ENCODE results near the gene ZBTB2. TPM values are rescaled to one million over a fixed set of nuclear protein-coding genes. Genes with fewer than 3 reads are reported as not detected.
"Not testable (repeated sequence)": the region's sequence is repeated elsewhere in the genome, so short reads cannot be mapped to it uniquely, and the experiment has no call there.

The ZBTB2 gene
- total and polyA plus RNA-seq, 10 donors: 11.0 to 19.1 (median 14.1) TPM

GRCh38 chr6:151317995-151318365, 73.4 kb downstream of the ZBTB2 start:
- intact Hi-C loops (cut with DNase I; ENCODE audit: low total_unique reads): no loop called here
- Histone ChIP-seq H3K4me1 (peaks cover 0 to 7% (median 0%) of the 10 kb centered on the region in 6 donors), H3K4me3 (no peak overlapping the region), H3K27ac (peak overlapping the region in 4 of 8 donors; percentile 3 to 27 (median 22)), H3K36me3 (no peaks in the 10 kb centered on the region), H3K9me3 (peaks cover 0 to 25% (median 12%) of the 10 kb centered on the region in 8 donors), H3K27me3 (replicated peaks in 1 of 7) (no peaks in the 10 kb centered on the region)
- TF ChIP-seq POLR2A (IDR thresholded peaks at IDR 0.05) (no peak), POLR2AphosphoS5 (IDR thresholded peaks at IDR 0.05) (no peak), CTCF (IDR thresholded peaks at IDR 0.05 in 8 of 11, conservative IDR thresholded peaks at IDR 0.05 in 3 of 11) (no peak)
- DNase-seq: no peak
- WGBS, 5 donors: 73 to 87% (median 81%) methylated on average over 3 of the region's 3 CpGs

- Histone ChIP-seq H3K9me3 (peaks cover 0 to 25% (median 12%) of the 10 kb centered on the region in 8 donors), H3K27ac (peak overlapping the region in 5 of 8 donors; percentile 2 to 27 (median 21)), H3K27me3 (replicated peaks in 1 of 7) (no peaks in the 10 kb centered on the region), H3K4me1 (peaks cover 0 to 10% (median 0%) of the 10 kb centered on the region in 6 donors), H3K4me3 (no peak overlapping the region), H3K36me3 (no peaks in the 10 kb centered on the region)
- 76 to 95% (median 80%) methylated on average over 2 of the region's 2 CpGs for WGBS, 5 donors
- DNase-seq: no peak
- no peak for TF ChIP-seq POLR2A (IDR thresholded peaks at IDR 0.05)
- intact Hi-C loops (cut with DNase I; ENCODE audit: low total_unique reads): no loop called here
Observed at GRCh38 chr6:151317103-151317994, 74.0 kb downstream of the ZBTB2 start.

- H3K4me3 ChIP-seq; H3K27ac ChIP-seq; H3K36me3 ChIP-seq; H3K4me1 ChIP-seq; H3K27me3 ChIP-seq (replicated peaks in 1 of 7); DNase-seq; intact Hi-C loops (cut with DNase I; ENCODE audit: low total_unique reads): not testable (repeated sequence)
- 41 to 59% (median 45%) methylated on average over 3 of the region's 3 CpGs for WGBS, 5 donors
- peaks cover 0 to 25% (median 12%) of the 10 kb centered on the region in 8 donors for H3K9me3 ChIP-seq
Observed at GRCh38 chr6:151315661-151316060, 75.7 kb downstream of the ZBTB2 start.

Small RNA genes lying within 50 kb of the gene (small RNA-seq; reads per million reads assigned to genes)
- gene RF00019: 0 reads per million in 4 donors

Other genes with a start within 250 kb of the ZBTB2 start
- 10 to 100 TPM; 38.0 to 64.7 (median 47.7) TPM for gene AKAP12, start 151.6 kb downstream of the ZBTB2 start, total RNA-seq
- gene AKAP12, start 151.6 kb downstream of the ZBTB2 start, polyA plus RNA-seq: 1 to 10 TPM; 3.2 to 6.1 (median 3.8) TPM
- gene RMND1, start 60.6 kb upstream of the ZBTB2 start, total RNA-seq: 10 to 100 TPM; 12.6 to 23.2 (median 17.0) TPM
- gene RMND1, start 60.6 kb upstream of the ZBTB2 start, polyA plus RNA-seq: 10 to 100 TPM; 11.7 to 13.4 (median 13.1) TPM
- 1 to 10 TPM; 1.6 to 4.3 (median 3.3) TPM for gene CCDC170, start 102.5 kb upstream of the ZBTB2 start, total RNA-seq
- under 1 TPM; 0.49 to 0.54 (median 0.54) TPM for gene CCDC170, start 102.5 kb upstream of the ZBTB2 start, polyA plus RNA-seq

Measured in spleen (tissue), 11 donors.